Keratinocyte (primary cell): ENCODE results near the gene OSBPL10.

Experiments
- CTCF ChIP-seq, 3 experiments: IDR thresholded peaks in 1 of 3; conservative IDR thresholded peaks in 1 of 3; optimal IDR thresholded peaks in 1 of 3; 2 replicates in 2 of 3; 3 replicates in 1 of 3; pipeline versions ENCODE3 to v1.5.1; 2011; ENCODE audit warnings: low read length in 3 of 3, mild to moderate bottlenecking in 3 of 3, moderate library complexity in 2 of 3, control low read depth in 1 of 3, inconsistent platforms in 1 of 3; ENCODE audit not compliant: insufficient read depth in 2 of 3; ENCODE audit errors: extremely low read depth in 1 of 3
- EZH2 ChIP-seq: IDR thresholded peaks from one replicate; pipeline ENCODE4 v1.6.1; 2012; ENCODE audit warnings: inconsistent platforms, mild to moderate bottlenecking, low read length, moderate library complexity

- TF ChIP-seq CTCF (optimal IDR thresholded peaks at IDR 0.05 in 1 of 3, IDR thresholded peaks at IDR 0.05 in 1 of 3, conservative IDR thresholded peaks at IDR 0.05 in 1 of 3; ENCODE audit: extremely low read depth in 1 of 3, insufficient read depth in 2 of 3, low read length in 3 of 3) (no peak), EZH2 (no peak)
Observed at GRCh38 chr3:31978553-31978952, 2.5 kb downstream of the OSBPL10 start.
